CD4-positive, alpha-beta T cell (primary cell): ENCODE data around the gene TECPR1. TPM values are rescaled to one million over a fixed set of nuclear protein-coding genes. Genes with fewer than 3 reads are reported as not detected.

Experiments
- ATAC-seq: fragments of 200-7000 bp; cut with Tn5 transposase; one replicate; pipeline ENCODE4 v1.10.0; 2022; ENCODE audit warnings: mild to moderate bottlenecking; ENCODE audit not compliant: poor library complexity
- CTCF ChIA-PET: fragments of 350-600 bp; sonication (Branson Sonifier 250); formaldehyde crosslinking; loops from one replicate; lab custom pipeline; 2021; ENCODE audit warnings: antibody characterized with exemption, inconsistent platforms; lab: Charles Lee
- POLR2A ChIA-PET: fragments of 350-600 bp; sonication (Branson Sonifier 250); formaldehyde crosslinking; loops from one replicate; lab custom pipeline; 2021; ENCODE audit warnings: antibody characterized with exemption, inconsistent platforms; lab: Charles Lee
- DNase-seq, 14 experiments: peaks; one replicate each; pipeline ENCODE4 v3.0.0-alpha.2; 2013 to 2020; ENCODE audit warnings: mixed read lengths in 2 of 14
- H3K27ac ChIP-seq, 2 donors: one replicate each; pipeline versions ENCODE4 v1.5.1 to v1.7.0; 2013; ENCODE audit warnings: low read length in 2 of 2, low read depth in 1 of 2, mild to moderate bottlenecking in 1 of 2
- H3K27me3 ChIP-seq, 2 experiments: 1 replicate in 1 of 2; 2 replicates in 1 of 2; pipeline versions ENCODE4 v1.6.1 to v1.7.0; 2013; ENCODE audit warnings: low read length in 2 of 2, control low read depth in 1 of 2, mild to moderate bottlenecking in 1 of 2, moderate library complexity in 1 of 2; ENCODE audit not compliant: insufficient read depth in 2 of 2, control insufficient read depth in 1 of 2
- H3K36me3 ChIP-seq: one replicate; pipeline ENCODE4 v1.6.1; 2013; ENCODE audit warnings: low read length, control low read depth; ENCODE audit not compliant: insufficient read depth
- H3K4me1 ChIP-seq: one replicate; pipeline ENCODE4 v1.6.1; 2013; ENCODE audit warnings: low read length, control low read depth; ENCODE audit not compliant: insufficient read depth
- H3K4me3 ChIP-seq: one replicate; pipeline ENCODE4 v1.5.1; 2013; ENCODE audit warnings: mild to moderate bottlenecking, low read length, moderate library complexity
- H3K9me3 ChIP-seq, 2 experiments: 1 replicate in 1 of 2; 2 replicates in 1 of 2; pipeline versions ENCODE4 v1.6.1 to v1.7.0; 2013; ENCODE audit warnings: low read length in 2 of 2, mild to moderate bottlenecking in 2 of 2, control low read depth in 1 of 2, moderate library complexity in 1 of 2; ENCODE audit not compliant: control insufficient read depth in 1 of 2, insufficient read depth in 1 of 2
- H3K27ac Mint-ChIP-seq: one replicate; pipeline ENCODE4 v1.8.0; 2020; ENCODE audit warnings: mixed read lengths
- H3K27me3 Mint-ChIP-seq: one replicate; pipeline ENCODE4 v1.8.0; 2021; ENCODE audit warnings: mixed read lengths
- H3K36me3 Mint-ChIP-seq: one replicate; pipeline ENCODE4 v1.8.0; 2021; ENCODE audit warnings: low read depth, mixed read lengths
- H3K4me1 Mint-ChIP-seq: one replicate; pipeline ENCODE4 v1.8.0; 2021; ENCODE audit warnings: low read depth, mixed read lengths
- H3K4me3 Mint-ChIP-seq: one replicate; pipeline ENCODE4 v1.8.0; 2020; ENCODE audit warnings: mild to moderate bottlenecking, mixed read lengths
- H3K9me3 Mint-ChIP-seq: one replicate; pipeline ENCODE4 v1.8.0; 2020; ENCODE audit warnings: mixed read lengths
- CTCF ChIP-seq: fragments of 200-600 bp; IDR thresholded peaks from one replicate; pipeline ENCODE4 v1.8.0; 2022; ENCODE audit warnings: antibody characterized with exemption, mild to moderate bottlenecking
- intact Hi-C, 2 experiments: fragments of 100-400 bp; cut with DNase I in 1 of 2; cut with micrococcal nuclease in 1 of 2; formaldehyde crosslinking; loops; one replicate each; pipeline versions ENCODE4 v1.15.1 to v1.9.0; 2023 to 2025; cut with DNase I, micrococcal nuclease
- polyA plus RNA-seq, 2 donors: library from polyadenylated mRNA; unstranded; fragments of 120-200 nt; gene quantifications; one replicate each; pipeline ENCODE4 v1.2.1, GENCODE V29; 2013
- total RNA-seq, 174 experiments: library from RNA in 2 of 174; stranded (reverse) in 2 of 174; gene quantifications; one replicate each; pipeline ENCODE4 v1.2.3 and lab custom pipeline; 2021 to 2026

Gene TECPR1
- total RNA-seq (10 to 100 TPM; 85.9 to 90.4 TPM), total RNA-seq (lab: John Stamatoyannopoulos, UW) (16.1 to 343 (median 130) reads per million in 172 experiments)
- 56.5 TPM for polyA plus RNA-seq (2013, experiment 1 of 2)
- 62.4 TPM for polyA plus RNA-seq (2013, experiment 2 of 2)

- CTCF ChIA-PET = no interaction called here
- H3K4me1 Mint-ChIP-seq = peaks cover 70% of the 10 kb centered on the region
- H3K36me3 ChIP-seq = peaks cover 23% of the 10 kb centered on the region
- H3K4me3 ChIP-seq = peak within 1 kb of the TSS; percentile 90
- POLR2A ChIA-PET = interaction anchor here (0.6 to 5.0 kb wide), 18 partner anchors 12 to 1307 kb away, joined by 3 to 65 read pairs (median 6); partner anchors contain the start of genes BHLHA15, BRI3, SDHAF3 and TRRAP
- TF ChIP-seq CTCF = no peak
- H3K27me3 ChIP-seq = no peaks in the 10 kb centered on the region
- H3K27me3 Mint-ChIP-seq = no peaks in the 10 kb centered on the region
- DNase-seq (peak; percentile 68 to 94 (median 81)), ATAC-seq (peak; percentile 70)
- peak within 1 kb of the TSS; percentile 85 to 93 for H3K27ac ChIP-seq
- peaks cover 67% of the 10 kb centered on the region for H3K36me3 Mint-ChIP-seq
- H3K27ac Mint-ChIP-seq = peak within 1 kb of the TSS; percentile 98
- H3K9me3 ChIP-seq = no peaks in the 10 kb centered on the region
- intact Hi-C loops = loop anchor here (1.0 to 10.0 kb wide), 8 partner anchors 28 to 1137 kb away; partner anchors contain the start of genes BHLHA15 (in 1 of the 2), BRI3 (in 1 of the 2), LMTK2 (in 1 of the 2) and SDHAF3 (in 1 of the 2)
- peaks cover 67% of the 10 kb centered on the region for H3K4me1 ChIP-seq
- H3K9me3 Mint-ChIP-seq = no peaks in the 10 kb centered on the region
- H3K4me3 Mint-ChIP-seq = peak within 1 kb of the TSS; percentile 94
Observed at GRCh38 chr7:98251601-98252424, at the start of gene TECPR1. TSS of gene TECPR1 (minus strand) at chr7:98252232. CDS start at chr7:98246146, 6,086 bp downstream.

- ChIA-PET POLR2A (no interaction called here), CTCF (no interaction called here)
- H3K4me3 ChIP-seq = no peak overlapping the region
- H3K27me3 ChIP-seq = no peaks in the 10 kb centered on the region
- no peaks in the 10 kb centered on the region for H3K4me1 ChIP-seq
- H3K27ac ChIP-seq = no peak overlapping the region
- ATAC-seq = no peak
- H3K4me3 Mint-ChIP-seq = no peak overlapping the region
- no peaks in the 10 kb centered on the region for H3K9me3 ChIP-seq
- DNase-seq = no peak
- H3K9me3 Mint-ChIP-seq = no peaks in the 10 kb centered on the region
- H3K4me1 Mint-ChIP-seq = no peaks in the 10 kb centered on the region
- intact Hi-C loops = no loop called here
- H3K27ac Mint-ChIP-seq = no peak overlapping the region
- no peaks in the 10 kb centered on the region for H3K27me3 Mint-ChIP-seq
- H3K36me3 ChIP-seq = no peaks in the 10 kb centered on the region
- no peaks in the 10 kb centered on the region for H3K36me3 Mint-ChIP-seq
- no peak for TF ChIP-seq CTCF
Observed at GRCh38 chr7:98300595-98301372, 48.8 kb upstream of the TECPR1 start.

GRCh38 chr7:98297626-98298286 lies 45.7 kb upstream of the TECPR1 start:
- H3K27ac ChIP-seq = no peak overlapping the region
- CTCF ChIA-PET = no interaction called here
- no peaks in the 10 kb centered on the region for H3K27me3 ChIP-seq
- no peak for TF ChIP-seq CTCF
- no peaks in the 10 kb centered on the region for H3K4me1 Mint-ChIP-seq
- POLR2A ChIA-PET = no interaction called here
- DNase-seq (no peak), ATAC-seq (no peak)
- intact Hi-C loops = loop anchor here (5.0 to 10.0 kb wide), 2 partner anchors 447 to 450 kb away; no protein-coding TSS in a partner anchor
- no peaks in the 10 kb centered on the region for H3K27me3 Mint-ChIP-seq
- H3K4me3 Mint-ChIP-seq = no peak overlapping the region
- peaks cover 7% of the 10 kb centered on the region for H3K36me3 ChIP-seq
- H3K36me3 Mint-ChIP-seq = peaks cover 5% of the 10 kb centered on the region
- no peak overlapping the region for H3K4me3 ChIP-seq
- H3K9me3 ChIP-seq = no peaks in the 10 kb centered on the region
- no peaks in the 10 kb centered on the region for H3K4me1 ChIP-seq
- H3K27ac Mint-ChIP-seq = no peak overlapping the region
- no peaks in the 10 kb centered on the region for H3K9me3 Mint-ChIP-seq
